Endothelial cell of umbilical vein (primary cell): Measurements from ENCODE around the gene DDHD1. TPM values are rescaled to one million over a fixed set of nuclear protein-coding genes. Genes with fewer than 3 reads are reported as not detected.

Source experiments
- BruUV-seq: library from RNA; stranded (reverse); fragments of 400-500 nt; replicated peaks from 2 replicates; lab custom pipeline; 2021; lab: Mats Ljungman, UMichigan
- CTCF ChIA-PET: fragments of 300-600, 350-600 bp; sonication (Branson Sonifier 250); formaldehyde crosslinking; loops from one replicate; lab custom pipeline; 2021; ENCODE audit warnings: antibody characterized with exemption, inconsistent platforms; lab: Charles Lee
- POLR2A ChIA-PET: fragments of 300-600, 350-600 bp; sonication (Branson Sonifier 250); formaldehyde crosslinking; loops from one replicate; lab custom pipeline; 2021; ENCODE audit warnings: antibody characterized with exemption, inconsistent platforms; lab: Charles Lee
- DNase-seq: peaks from one replicate; pipeline ENCODE4 v3.0.0-alpha.2; 2011; ENCODE audit warnings: low read depth, low spot score
- FAIRE-seq: peaks from 2 replicates; lab custom pipeline; 2011; peaks lifted over from hg19 to GRCh38; lab: Jason Lieb, UNC
- H2AFZ ChIP-seq: 2 replicates; pipeline ENCODE4 v1.6.0; 2012; ENCODE audit warnings: low read depth, low read length, control low read depth, inconsistent platforms
- H3K27ac ChIP-seq: 2 replicates; pipeline ENCODE4 v1.5.1; 2011; ENCODE audit warnings: low read depth, mild to moderate bottlenecking, control low read depth, low read length, moderate library complexity; ENCODE audit not compliant: insufficient read depth
- H3K27me3 ChIP-seq, 2 experiments: 2 replicates each; pipeline versions ENCODE4 v1.6.0 to v1.6.1; 2011; ENCODE audit warnings: low read length in 2 of 2, mixed read lengths in 1 of 2; ENCODE audit not compliant: control insufficient read depth in 2 of 2, insufficient read depth in 2 of 2
- H3K36me3 ChIP-seq, 2 experiments: 2 replicates in 1 of 2; 3 replicates in 1 of 2; pipeline ENCODE4 v1.5.1; 2011; ENCODE audit warnings: low read length in 2 of 2, mild to moderate bottlenecking in 1 of 2, moderate library complexity in 1 of 2; ENCODE audit not compliant: control insufficient read depth in 2 of 2, insufficient read depth in 2 of 2; ENCODE audit errors: extremely low read depth in 1 of 2
- H3K4me1 ChIP-seq: 3 replicates; pipeline ENCODE4 v1.5.1; 2011; ENCODE audit warnings: mild to moderate bottlenecking, low read length; ENCODE audit not compliant: control insufficient read depth, insufficient read depth; ENCODE audit errors: extremely low read depth
- H3K4me2 ChIP-seq: 2 replicates; pipeline ENCODE4 v1.6.1; 2011; ENCODE audit warnings: low read length, control low read depth, mixed read lengths; ENCODE audit not compliant: insufficient read depth
- H3K4me3 ChIP-seq, 3 experiments: fragments of 200-600 bp in 1 of 3; sonication (generic), shearing (Covaris generic) in 1 of 3; replicated peaks in 1 of 3; 2 replicates each; pipeline ENCODE4 v1.5.1; 2011 to 2016; ENCODE audit warnings: control low read depth in 3 of 3, low read length in 3 of 3, mild to moderate bottlenecking in 2 of 3, inconsistent platforms in 1 of 3, low read depth in 1 of 3, moderate library complexity in 1 of 3; ENCODE audit not compliant: insufficient read depth in 1 of 3
- H3K79me2 ChIP-seq: 2 replicates; pipeline ENCODE4 v1.6.0; 2012; ENCODE audit warnings: low read length, inconsistent platforms; ENCODE audit not compliant: control insufficient read depth, insufficient read depth
- H3K9ac ChIP-seq: replicated peaks from 2 replicates; pipeline ENCODE3; 2011; ENCODE audit warnings: low read length, control low read depth; ENCODE audit not compliant: insufficient read depth; ENCODE audit errors: extremely low read depth
- H3K9me1 ChIP-seq: replicated peaks from 3 replicates; pipeline ENCODE4 v1.6.0; 2011; ENCODE audit warnings: mild to moderate bottlenecking, low read length; ENCODE audit not compliant: control insufficient read depth, insufficient read depth; ENCODE audit errors: extremely low read depth
- H3K9me3 ChIP-seq: replicated peaks from 2 replicates; pipeline ENCODE4 v1.5.1; 2012; ENCODE audit warnings: low read length, inconsistent platforms; ENCODE audit not compliant: control insufficient read depth, insufficient read depth
- H4K20me1 ChIP-seq: replicated peaks from 2 replicates; pipeline ENCODE3; 2011; ENCODE audit warnings: mild to moderate bottlenecking, low read length; ENCODE audit not compliant: control insufficient read depth, insufficient read depth; ENCODE audit errors: extremely low read depth
- EZH2 ChIP-seq: IDR thresholded peaks from 2 replicates; pipeline ENCODE4 v1.6.1; 2012; ENCODE audit warnings: borderline replicate concordance, low read depth, mild to moderate bottlenecking, moderate library complexity, low read length, inconsistent platforms; ENCODE audit not compliant: severe bottlenecking
- FOS ChIP-seq: IDR thresholded peaks from 2 replicates; pipeline ENCODE4 v1.6.1; 2011; ENCODE audit warnings: mild to moderate bottlenecking, low read length, moderate library complexity, borderline replicate concordance; ENCODE audit not compliant: insufficient read depth
- GATA2 ChIP-seq: IDR thresholded peaks from 2 replicates; pipeline ENCODE4 v1.7.0; 2011; ENCODE audit warnings: low read depth, mild to moderate bottlenecking, moderate library complexity, mixed read lengths, low read length; ENCODE audit not compliant: insufficient read length, insufficient read depth
- JUN ChIP-seq: IDR thresholded peaks from 2 replicates; pipeline ENCODE4 v1.6.1; 2011; ENCODE audit warnings: borderline replicate concordance, low read depth; ENCODE audit not compliant: insufficient read length, insufficient read depth
- MYC ChIP-seq: IDR thresholded peaks from one replicate; pipeline ENCODE4 v1.6.1; 2011; ENCODE audit warnings: mild to moderate bottlenecking, low read depth, low read length
- POLR2A ChIP-seq: IDR thresholded peaks from 2 replicates; pipeline ENCODE4 v1.6.1; 2012; ENCODE audit warnings: low read depth, mild to moderate bottlenecking, control low read depth, low read length
- POLR2AphosphoS5 ChIP-seq: IDR thresholded peaks from 2 replicates; pipeline ENCODE4 v1.6.1; 2012; ENCODE audit warnings: low read depth, mild to moderate bottlenecking, control low read depth, low read length, moderate library complexity; ENCODE audit not compliant: insufficient read depth
- dilution Hi-C: fragments of 300-500 bp; cut with MboI; formaldehyde crosslinking; loops from one replicate; pipeline ENCODE4 v1.15.0; 2019; ENCODE audit warnings: low sequenced_read_pairs; ENCODE audit not compliant: extremely low pct_ligation_motif_present
- intact Hi-C: fragments of 100-400 bp; cut with micrococcal nuclease; formaldehyde crosslinking; loops from one replicate; pipeline ENCODE4 v1.10.0; 2022
- polyA plus RNA-seq, 4 experiments: library from polyadenylated mRNA; depleted of rRNA in 3 of 4; stranded (reverse) in 3 of 4; unstranded in 1 of 4; fragments of >200 nt; gene quantifications; 2 replicates each; pipeline versions ENCODE4 v1.2.1 to v1.2.3, GENCODE V29; 2011 to 2012; ENCODE audit warnings: missing spikeins in 1 of 4
- total RNA-seq: library from RNA; stranded (reverse); gene quantifications from 2 replicates; pipeline ENCODE4 v1.2.3, GENCODE V29; 2021
- TF ChIP-seq, protein P1 (sequence below), 2 donors: IDR thresholded peaks; 1 replicate in 1 of 2; 2 replicates in 1 of 2; pipeline ENCODE4 v1.5.1; 2011; ENCODE audit warnings: low read length in 2 of 2, mild to moderate bottlenecking in 2 of 2, moderate library complexity in 2 of 2, control low read depth in 1 of 2, inconsistent platforms in 1 of 2, low read depth in 1 of 2; ENCODE audit not compliant: insufficient read depth in 1 of 2; ENCODE audit errors: extremely low read depth in 1 of 2
- TF ChIP-seq, protein P2 (sequence below): IDR thresholded peaks from 2 replicates; pipeline ENCODE4 v1.6.1; 2011; ENCODE audit not compliant: insufficient read depth, insufficient read length

Gene DDHD1
- total and polyA plus RNA-seq, 2 donors (not counting 3 experiments of a cell fraction or from before 2014, with no cell fraction given), result 2.7 to 12.4 TPM

- Histone ChIP-seq H3K9me1 (no peaks in the 10 kb centered on the region), H2AFZ (no peak overlapping the region), H4K20me1 (no peaks in the 10 kb centered on the region), H3K27me3 (no peaks in the 10 kb centered on the region), H3K9me3 (no peaks in the 10 kb centered on the region), H3K4me3 (no peak overlapping the region), H3K36me3 (no peaks in the 10 kb centered on the region), H3K4me1 (no peaks in the 10 kb centered on the region), H3K79me2 (no peaks in the 10 kb centered on the region), H3K27ac (no peak overlapping the region), H3K9ac (no peak overlapping the region), H3K4me2 (no peak overlapping the region)
- TF ChIP-seq MYC (no peak), POLR2A (no peak)
- TF ChIP-seq, protein P1, sequence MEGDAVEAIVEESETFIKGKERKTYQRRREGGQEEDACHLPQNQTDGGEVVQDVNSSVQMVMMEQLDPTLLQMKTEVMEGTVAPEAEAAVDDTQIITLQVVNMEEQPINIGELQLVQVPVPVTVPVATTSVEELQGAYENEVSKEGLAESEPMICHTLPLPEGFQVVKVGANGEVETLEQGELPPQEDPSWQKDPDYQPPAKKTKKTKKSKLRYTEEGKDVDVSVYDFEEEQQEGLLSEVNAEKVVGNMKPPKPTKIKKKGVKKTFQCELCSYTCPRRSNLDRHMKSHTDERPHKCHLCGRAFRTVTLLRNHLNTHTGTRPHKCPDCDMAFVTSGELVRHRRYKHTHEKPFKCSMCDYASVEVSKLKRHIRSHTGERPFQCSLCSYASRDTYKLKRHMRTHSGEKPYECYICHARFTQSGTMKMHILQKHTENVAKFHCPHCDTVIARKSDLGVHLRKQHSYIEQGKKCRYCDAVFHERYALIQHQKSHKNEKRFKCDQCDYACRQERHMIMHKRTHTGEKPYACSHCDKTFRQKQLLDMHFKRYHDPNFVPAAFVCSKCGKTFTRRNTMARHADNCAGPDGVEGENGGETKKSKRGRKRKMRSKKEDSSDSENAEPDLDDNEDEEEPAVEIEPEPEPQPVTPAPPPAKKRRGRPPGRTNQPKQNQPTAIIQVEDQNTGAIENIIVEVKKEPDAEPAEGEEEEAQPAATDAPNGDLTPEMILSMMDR (IDR thresholded peaks at IDR 0.05; ENCODE audit: extremely low read depth in 1 of 2, insufficient read depth in 1 of 2, low read depth in 1 of 2, low read length in 2 of 2), result no peak
- no peak for FAIRE-seq
- intact Hi-C loops (no loop called here), dilution Hi-C loops (no loop called here)
- POLR2A ChIA-PET, result no interaction called here
- CTCF ChIA-PET, result no interaction called here
- BruUV-seq, result no TSS peak
- no peak for DNase-seq
These were observed 21.8 kb upstream of the DDHD1 start for GRCh38 chr14:53174918-53175317.

GRCh38 chr14:53168786-53169185 lies 15.7 kb upstream of the DDHD1 start:
- TF ChIP-seq FOS (no peak), EZH2 (no peak), GATA2 (no peak), POLR2AphosphoS5 (no peak), JUN (no peak), MYC (no peak), POLR2A (no peak)
- TF ChIP-seq, protein P1 (IDR thresholded peaks at IDR 0.05; ENCODE audit: extremely low read depth in 1 of 2, insufficient read depth in 1 of 2, low read depth in 1 of 2, low read length in 2 of 2), result no peak
- TF ChIP-seq, protein P2, sequence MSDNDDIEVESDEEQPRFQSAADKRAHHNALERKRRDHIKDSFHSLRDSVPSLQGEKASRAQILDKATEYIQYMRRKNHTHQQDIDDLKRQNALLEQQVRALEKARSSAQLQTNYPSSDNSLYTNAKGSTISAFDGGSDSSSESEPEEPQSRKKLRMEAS, result no peak
- Histone ChIP-seq H3K9ac (no peak overlapping the region), H3K27me3 (no peaks in the 10 kb centered on the region), H3K4me3 (no peak overlapping the region), H3K36me3 (no peaks in the 10 kb centered on the region), H3K9me1 (no peaks in the 10 kb centered on the region), H3K9me3 (no peaks in the 10 kb centered on the region), H3K79me2 (no peaks in the 10 kb centered on the region), H3K4me1 (no peaks in the 10 kb centered on the region), H2AFZ (no peak overlapping the region), H3K27ac (no peak overlapping the region), H4K20me1 (no peaks in the 10 kb centered on the region), H3K4me2 (no peak overlapping the region)
- DNase-seq (no peak), FAIRE-seq (no peak)
- CTCF ChIA-PET, result no interaction called here
- POLR2A ChIA-PET, result no interaction called here
- intact Hi-C loops (no loop called here), dilution Hi-C loops (no loop called here)
- no TSS peak for BruUV-seq
